H9 (cell line): Measurements from ENCODE around the gene CD79A. TPM values are rescaled to one million over a fixed set of nuclear protein-coding genes. Genes with fewer than 3 reads are reported as not detected.

Experiments used
- DNase-seq: peaks from one replicate; pipeline ENCODE4 v3.0.0-alpha.2; 2017
- H2AFZ ChIP-seq: one replicate; pipeline ENCODE4 v1.6.1; 2013; ENCODE audit warnings: mild to moderate bottlenecking, low read length, control low read depth, moderate library complexity
- H2AK5ac ChIP-seq: 2 replicates; pipeline ENCODE4 v1.6.1; 2013; ENCODE audit warnings: low read length, control low read depth, mixed read lengths; ENCODE audit not compliant: insufficient read length
- H2BK120ac ChIP-seq: one replicate; pipeline ENCODE4 v1.6.1; 2013; ENCODE audit warnings: low read depth, mild to moderate bottlenecking, low read length, control low read depth, inconsistent platforms; ENCODE audit not compliant: poor library complexity, severe bottlenecking
- H2BK12ac ChIP-seq: 2 replicates; pipeline ENCODE4 v1.6.1; 2013; ENCODE audit warnings: low read length, control low read depth, mixed read lengths, low read depth; ENCODE audit not compliant: insufficient read length
- H2BK15ac ChIP-seq: 2 replicates; pipeline ENCODE4 v1.6.1; 2013; ENCODE audit warnings: low read depth, low read length, control low read depth
- H2BK20ac ChIP-seq: one replicate; pipeline ENCODE4 v1.6.1; 2013; ENCODE audit warnings: low read depth, mild to moderate bottlenecking, low read length, control low read depth, inconsistent platforms; ENCODE audit not compliant: poor library complexity, severe bottlenecking
- H2BK5ac ChIP-seq: 2 replicates; pipeline ENCODE4 v1.6.1; 2013; ENCODE audit warnings: low read length, control low read depth, mixed read lengths; ENCODE audit not compliant: insufficient read length
- H3K14ac ChIP-seq: 2 replicates; pipeline ENCODE4 v1.6.1; 2013; ENCODE audit warnings: low read length, control low read depth; ENCODE audit not compliant: insufficient read depth
- H3K18ac ChIP-seq: 2 replicates; pipeline ENCODE4 v1.6.1; 2013; ENCODE audit warnings: low read depth, mild to moderate bottlenecking, mixed read lengths, low read length, control low read depth; ENCODE audit not compliant: insufficient read length
- H3K23ac ChIP-seq: 2 replicates; pipeline ENCODE4 v1.6.1; 2013; ENCODE audit warnings: low read length, control low read depth, mixed read lengths, low read depth; ENCODE audit not compliant: insufficient read length
- H3K23me2 ChIP-seq: 2 replicates; pipeline ENCODE4 v1.6.1; 2013; ENCODE audit warnings: low read depth, mild to moderate bottlenecking, mixed read lengths, low read length, control low read depth; ENCODE audit not compliant: insufficient read length, poor library complexity, severe bottlenecking
- H3K27ac ChIP-seq: 2 replicates; pipeline ENCODE4 v1.5.1; 2013; ENCODE audit warnings: low read length, control low read depth, mixed read lengths, low read depth; ENCODE audit not compliant: insufficient read length
- H3K27me3 ChIP-seq: 2 replicates; pipeline ENCODE4 v1.6.1; 2013; ENCODE audit warnings: low read length, control low read depth, inconsistent platforms; ENCODE audit not compliant: insufficient read depth
- H3K4ac ChIP-seq: 2 replicates; pipeline ENCODE4 v1.6.1; 2013; ENCODE audit warnings: low read depth, mild to moderate bottlenecking, control low read depth, inconsistent platforms, low read length, moderate library complexity
- H3K4me1 ChIP-seq: 2 replicates; pipeline ENCODE4 v1.6.1; 2013; ENCODE audit warnings: low read length, control low read depth, inconsistent platforms; ENCODE audit not compliant: insufficient read depth
- H3K4me2 ChIP-seq: 2 replicates; pipeline ENCODE4 v1.6.1; 2013; ENCODE audit warnings: low read length, control low read depth, mixed read lengths; ENCODE audit not compliant: insufficient read length, insufficient read depth
- H3K56ac ChIP-seq: 2 replicates; pipeline ENCODE4 v1.6.1; 2013; ENCODE audit warnings: low read depth, mild to moderate bottlenecking, mixed read lengths, low read length, control low read depth; ENCODE audit not compliant: insufficient read length
- H3K79me1 ChIP-seq: 2 replicates; pipeline ENCODE4 v1.6.1; 2013; ENCODE audit warnings: low read depth, mild to moderate bottlenecking, moderate library complexity, low read length, control low read depth, inconsistent platforms; ENCODE audit not compliant: insufficient read depth, poor library complexity, severe bottlenecking
- H3K79me2 ChIP-seq: 2 replicates; pipeline ENCODE4 v1.6.1; 2013; ENCODE audit warnings: low read length, control low read depth, inconsistent platforms; ENCODE audit not compliant: insufficient read depth
- H3K9ac ChIP-seq: 2 replicates; pipeline ENCODE4 v1.6.1; 2013; ENCODE audit warnings: low read length, control low read depth, mixed read lengths; ENCODE audit not compliant: insufficient read length; ENCODE audit errors: extremely low read depth
- H3K9me3 ChIP-seq: one replicate; pipeline ENCODE4 v1.6.1; 2013; ENCODE audit warnings: low read depth, low read length, inconsistent platforms; ENCODE audit not compliant: control insufficient read depth
- H3T11ph ChIP-seq: one replicate; pipeline ENCODE4 v1.6.1; 2013; ENCODE audit warnings: mild to moderate bottlenecking, low read length, control low read depth, inconsistent platforms
- H4K20me1 ChIP-seq: one replicate; pipeline ENCODE4 v1.6.1; 2013; ENCODE audit not compliant: control insufficient read depth, insufficient read length, insufficient read depth
- H4K5ac ChIP-seq: 2 replicates; pipeline ENCODE4 v1.6.1; 2013; ENCODE audit warnings: low read depth, mild to moderate bottlenecking, mixed read lengths, low read length, control low read depth; ENCODE audit not compliant: insufficient read length
- H4K8ac ChIP-seq: replicated peaks from 2 replicates; pipeline ENCODE4 v1.6.1; 2013; ENCODE audit warnings: low read length, control low read depth, mixed read lengths, low read depth; ENCODE audit not compliant: insufficient read length
- H4K91ac ChIP-seq: 2 replicates; pipeline ENCODE4 v1.6.1; 2013; ENCODE audit warnings: low read depth, mild to moderate bottlenecking, moderate library complexity, mixed read lengths, low read length, control low read depth; ENCODE audit not compliant: insufficient read length
- H3K27ac Mint-ChIP-seq, 3 experiments: 2 replicates in 2 of 3; 3 replicates in 1 of 3; pipeline ENCODE4 v1.8.0; 2020 to 2021; ENCODE audit warnings: mixed read lengths in 3 of 3, mild to moderate bottlenecking in 1 of 3, moderate library complexity in 1 of 3
- H3K27me3 Mint-ChIP-seq: 2 replicates; pipeline ENCODE4 v1.8.0; 2021; ENCODE audit warnings: low read depth, mild to moderate bottlenecking, moderate library complexity, mixed read lengths
- H3K36me3 Mint-ChIP-seq, 3 experiments: 2 replicates in 2 of 3; 3 replicates in 1 of 3; pipeline ENCODE4 v1.8.0; 2020 to 2021; ENCODE audit warnings: low read depth in 3 of 3, mixed read lengths in 3 of 3; ENCODE audit not compliant: insufficient read depth in 1 of 3
- H3K4me1 Mint-ChIP-seq, 2 experiments: 2 replicates each; pipeline ENCODE4 v1.8.0; 2020; ENCODE audit warnings: mixed read lengths in 2 of 2
- H3K4me3 Mint-ChIP-seq, 2 experiments: 2 replicates in 1 of 2; 3 replicates in 1 of 2; pipeline ENCODE4 v1.8.0; 2020 to 2021; ENCODE audit warnings: mild to moderate bottlenecking in 2 of 2, mixed read lengths in 2 of 2, moderate library complexity in 1 of 2
- H3K9me3 Mint-ChIP-seq, 2 experiments: 2 replicates in 1 of 2; 3 replicates in 1 of 2; pipeline ENCODE4 v1.8.0; 2020; ENCODE audit warnings: mild to moderate bottlenecking in 2 of 2, mixed read lengths in 2 of 2, moderate library complexity in 1 of 2
- CTCF ChIP-seq: fragments of 200-600 bp; sonication (generic); conservative IDR thresholded peaks from 3 replicates; pipeline ENCODE4 v1.8.0; 2021; ENCODE audit warnings: antibody characterized with exemption, mild to moderate bottlenecking
- WGBS: extraction: QIAGEN DNeasy Blood & Tissue Kit; methylation state at CpG from one replicate; pipeline ENCODE4 v1.1.7; 2013; ENCODE audit warnings: missing lambda C conversion rate, low lambda C conversion rate, mixed read lengths; ENCODE audit not compliant: insufficient read length; ENCODE audit errors: extremely low coverage; 5-methylcytosine and 5-hydroxymethylcytosine counted together
- total RNA-seq: library from RNA; stranded (reverse); gene quantifications from 2 replicates; pipeline ENCODE4 v1.2.1, GENCODE V29; 2021

CD79A gene
- total RNA-seq, 1 experiment from 2014 or later = 0.22 TPM

- H3K27me3 ChIP-seq = no peaks in the 10 kb centered on the region
- Mint-ChIP-seq H3K9me3 (peaks cover 9 to 76% of the 10 kb centered on the region in 2 experiments; a peak in 4 of 5 replicates), H3K27ac (no peak within 1 kb of the TSS), H3K27me3 (peaks cover 19% of the 10 kb centered on the region), H3K4me1 (no peaks in the 10 kb centered on the region), H3K36me3 (peaks cover 0 to 6% (median 0%) of the 10 kb centered on the region in 3 experiments; a peak in 2 of 7 replicates), H3K4me3 (no peak within 1 kb of the TSS)
- no peaks in the 10 kb centered on the region for H4K20me1 ChIP-seq
- no peaks in the 10 kb centered on the region for H3K4me1 ChIP-seq
- no peak within 1 kb of the TSS for H3K4ac ChIP-seq
- H3K9ac ChIP-seq = no peak within 1 kb of the TSS
- no CpG with 5 or more reads among the region's 30 CpGs for WGBS
- no peak within 1 kb of the TSS for H3K4me2 ChIP-seq
- no peak within 1 kb of the TSS for H2BK5ac ChIP-seq
- no peaks in the 10 kb centered on the region for H3K23me2 ChIP-seq
- no peak within 1 kb of the TSS for H4K91ac ChIP-seq
- no peak within 1 kb of the TSS for H2BK12ac ChIP-seq
- no peak within 1 kb of the TSS for H3K27ac ChIP-seq
- H4K5ac ChIP-seq = no peak within 1 kb of the TSS
- no peaks in the 10 kb centered on the region for H3K9me3 ChIP-seq
- no peak within 1 kb of the TSS for H2BK15ac ChIP-seq
- H3K23ac ChIP-seq = no peak within 1 kb of the TSS
- no peak for TF ChIP-seq CTCF
- H4K8ac ChIP-seq = no peak within 1 kb of the TSS
- no peak within 1 kb of the TSS for H2BK20ac ChIP-seq
- no peak within 1 kb of the TSS for H3T11ph ChIP-seq
- no peaks in the 10 kb centered on the region for H3K79me2 ChIP-seq
- no peak within 1 kb of the TSS for H2AFZ ChIP-seq
- H3K18ac ChIP-seq = no peak within 1 kb of the TSS
- no peak within 1 kb of the TSS for H3K56ac ChIP-seq
- peak; percentile 45 for DNase-seq
- no peak within 1 kb of the TSS for H2BK120ac ChIP-seq
- no peak within 1 kb of the TSS for H2AK5ac ChIP-seq
- H3K79me1 ChIP-seq = no peaks in the 10 kb centered on the region
- H3K14ac ChIP-seq = no peak within 1 kb of the TSS
Measured at GRCh38 chr19:41844601-41845000, 32.5 kb upstream of the CD79A start, which contains the start of gene LYPD4. Gene LYPD4, minus strand, starts transcription at chr19:41844683. Its CDS starts 5,398 bp downstream, at chr19:41839285.
